Smooth muscle cell (in vitro differentiated cells): ENCODE data around the gene RPGRIP1. TPM values are rescaled to one million over a fixed set of nuclear protein-coding genes. Genes with fewer than 3 reads are reported as not detected.

Source experiments
- DNase-seq: peaks from one replicate; lab custom pipeline; 2025; ENCODE audit not compliant: unreplicated experiment; lab: John Stamatoyannopoulos, UW
- H2AFZ ChIP-seq: fragments of 200-600 bp; sonication (generic); 2 replicates; pipeline ENCODE4 v1.6.0; 2016; ENCODE audit warnings: antibody characterized with exemption, low read depth, mild to moderate bottlenecking
- H3F3A ChIP-seq: fragments of 200-600 bp; sonication (generic); 2 replicates; pipeline ENCODE4 v1.6.0; 2017; ENCODE audit warnings: antibody characterized with exemption, low read depth
- H3K27ac ChIP-seq: fragments of 200-600 bp; sonication (generic); 2 replicates; pipeline ENCODE4 v1.5.1; 2016; ENCODE audit warnings: low read depth, mild to moderate bottlenecking
- H3K27me3 ChIP-seq: fragments of 200-600 bp; sonication (generic); 2 replicates; pipeline ENCODE4 v1.6.1; 2016; ENCODE audit warnings: low read depth, mild to moderate bottlenecking
- H3K36me3 ChIP-seq: fragments of 200-600 bp; sonication (generic); 2 replicates; pipeline ENCODE4 v1.5.1; 2016; ENCODE audit warnings: low read depth
- H3K4me1 ChIP-seq: fragments of 200-600 bp; sonication (generic); 2 replicates; pipeline ENCODE4 v1.5.1; 2016; ENCODE audit warnings: low read depth
- H3K4me2 ChIP-seq: fragments of 200-600 bp; sonication (generic); 2 replicates; pipeline ENCODE4 v1.6.0; 2016; ENCODE audit warnings: mild to moderate bottlenecking
- H3K4me3 ChIP-seq: fragments of 200-600 bp; sonication (generic); 2 replicates; pipeline ENCODE4 v1.5.1; 2016; ENCODE audit warnings: mild to moderate bottlenecking
- H3K79me2 ChIP-seq: fragments of 200-600 bp; sonication (generic); 2 replicates; pipeline ENCODE4 v1.6.0; 2016; ENCODE audit warnings: low read depth, mild to moderate bottlenecking
- H3K9ac ChIP-seq: fragments of 200-600 bp; sonication (generic); 2 replicates; pipeline ENCODE4 v1.6.0; 2016; ENCODE audit warnings: low read depth
- H3K9me3 ChIP-seq: fragments of 200-600 bp; sonication (generic); replicated peaks from 2 replicates; pipeline ENCODE4 v1.5.1; 2016; ENCODE audit warnings: low read depth
- H4K20me1 ChIP-seq: fragments of 200-600 bp; sonication (generic); 2 replicates; pipeline ENCODE4 v1.6.0; 2016; ENCODE audit warnings: low read depth
- CTCF ChIP-seq: fragments of 200-600 bp; sonication (generic); IDR thresholded peaks from 2 replicates; pipeline ENCODE4 v1.5.1; 2017; ENCODE audit warnings: borderline replicate concordance, mild to moderate bottlenecking, antibody characterized with exemption; ENCODE audit not compliant: insufficient read depth, poor library complexity, severe bottlenecking
- WGBS: methylation state at CpG from one replicate; pipeline ENCODE4 v1.1.7; 2016; ENCODE audit warnings: low lambda C conversion rate; 5-methylcytosine and 5-hydroxymethylcytosine counted together
- polyA plus RNA-seq: library from polyadenylated mRNA; unstranded; fragments of >200 nt; fragmentation: Nextera tagmentation; extraction: Ambion mirVana; gene quantifications from 2 replicates; pipeline ENCODE4 v1.2.1, GENCODE V29; 2016
- total RNA-seq: library from RNA; depleted of rRNA; stranded (reverse); fragments of >200 nt; gene quantifications from 2 replicates; pipeline ENCODE4 v1.2.3, GENCODE V29; 2014

RPGRIP1 gene
- total and polyA plus RNA-seq, 2 experiments from 2014 or later = not detected

- no peaks in the 10 kb centered on the region for H3K79me2 ChIP-seq
- peaks cover 15% of the 10 kb centered on the region for H3K27me3 ChIP-seq
- H3K27ac ChIP-seq = no peak overlapping the region
- no peaks in the 10 kb centered on the region for H3K9me3 ChIP-seq
- H2AFZ ChIP-seq = no peak overlapping the region
- TF ChIP-seq CTCF = no peak
- no peak overlapping the region for H3K4me3 ChIP-seq
- no peak for DNase-seq
- H3F3A ChIP-seq = no peaks in the 10 kb centered on the region
- 65% methylated on average over 2 of the region's 2 CpGs for WGBS
- H4K20me1 ChIP-seq = no peaks in the 10 kb centered on the region
- no peak overlapping the region for H3K9ac ChIP-seq
- no peaks in the 10 kb centered on the region for H3K36me3 ChIP-seq
- H3K4me2 ChIP-seq = no peak overlapping the region
- no peaks in the 10 kb centered on the region for H3K4me1 ChIP-seq
These were observed 42.8 kb downstream of the RPGRIP1 start for GRCh38 chr14:21322716-21323115.

GRCh38 chr14:21326972-21327371 is 47.1 kb downstream of the RPGRIP1 start:
- H3K4me3 ChIP-seq = no peak overlapping the region
- H4K20me1 ChIP-seq = no peaks in the 10 kb centered on the region
- WGBS = 97% methylated on average over 1 of the region's 1 CpG
- no peaks in the 10 kb centered on the region for H3F3A ChIP-seq
- TF ChIP-seq CTCF = no peak
- H2AFZ ChIP-seq = no peak overlapping the region
- no peak overlapping the region for H3K4me2 ChIP-seq
- peaks cover 6% of the 10 kb centered on the region for H3K27me3 ChIP-seq
- no peak overlapping the region for H3K9ac ChIP-seq
- H3K4me1 ChIP-seq = no peaks in the 10 kb centered on the region
- no peak for DNase-seq
- no peaks in the 10 kb centered on the region for H3K36me3 ChIP-seq
- no peaks in the 10 kb centered on the region for H3K9me3 ChIP-seq
- no peak overlapping the region for H3K27ac ChIP-seq
- H3K79me2 ChIP-seq = no peaks in the 10 kb centered on the region

Other genes with a start within 250 kb of the RPGRIP1 start
- gene TPPP2, start 249.9 kb upstream of the RPGRIP1 start, total RNA-seq = 1.2 TPM in 1 of 2 replicates, not detected in the other
- 0.65 and 0.70 TPM in 2 replicates for gene TPPP2, start 249.9 kb upstream of the RPGRIP1 start, polyA plus RNA-seq
- gene RNASE13, start 245.3 kb upstream of the RPGRIP1 start, total RNA-seq = not detected in 2 replicates
- gene RNASE13, start 245.3 kb upstream of the RPGRIP1 start, polyA plus RNA-seq = 0.25 TPM in 1 of 2 replicates, not detected in the other
- gene RNASE7, start 237.7 kb upstream of the RPGRIP1 start, total RNA-seq = 1.4 and 4.1 TPM in 2 replicates
- 0.66 and 0.93 TPM in 2 replicates for gene RNASE7, start 237.7 kb upstream of the RPGRIP1 start, polyA plus RNA-seq
- not detected in 2 replicates for gene RNASE8, start 222.3 kb upstream of the RPGRIP1 start, total RNA-seq
- gene RNASE8, start 222.3 kb upstream of the RPGRIP1 start, polyA plus RNA-seq = not detected in 2 replicates
- gene ARHGEF40, start 209.8 kb upstream of the RPGRIP1 start, total RNA-seq = 53.1 and 74.4 TPM in 2 replicates
- gene ARHGEF40, start 209.8 kb upstream of the RPGRIP1 start, polyA plus RNA-seq = 67.8 and 73.5 TPM in 2 replicates
- 10.0 and 15.2 TPM in 2 replicates for gene ZNF219, start 181.4 kb upstream of the RPGRIP1 start, total RNA-seq
- 8.8 and 12.6 TPM in 2 replicates for gene ZNF219, start 181.4 kb upstream of the RPGRIP1 start, polyA plus RNA-seq
- gene TMEM253, start 179.0 kb upstream of the RPGRIP1 start, total RNA-seq = 1.0 TPM in 1 of 2 replicates, not detected in the other
- gene TMEM253, start 179.0 kb upstream of the RPGRIP1 start, polyA plus RNA-seq = 0.41 TPM in 1 of 2 replicates, not detected in the other
- not detected in 2 replicates for gene OR5AU1, start 124.0 kb upstream of the RPGRIP1 start, total RNA-seq
- gene OR5AU1, start 124.0 kb upstream of the RPGRIP1 start, polyA plus RNA-seq = not detected in 2 replicates
- gene HNRNPC, start 10.6 kb upstream of the RPGRIP1 start, total RNA-seq = 514 and 606 TPM in 2 replicates
- 408 TPM in 2 replicates for gene HNRNPC, start 10.6 kb upstream of the RPGRIP1 start, polyA plus RNA-seq
- gene SUPT16H, start 103.9 kb downstream of the RPGRIP1 start, total RNA-seq = 62.9 and 68.0 TPM in 2 replicates
- 52.3 and 55.1 TPM in 2 replicates for gene SUPT16H, start 103.9 kb downstream of the RPGRIP1 start, polyA plus RNA-seq
- gene CHD8, start 176.0 kb downstream of the RPGRIP1 start, total RNA-seq = 52.9 and 57.1 TPM in 2 replicates
- 25.0 and 36.3 TPM in 2 replicates for gene CHD8, start 176.0 kb downstream of the RPGRIP1 start, polyA plus RNA-seq
- 30.4 and 36.0 TPM in 2 replicates for gene RAB2B, start 196.9 kb downstream of the RPGRIP1 start, total RNA-seq
- 15.3 and 15.4 TPM in 2 replicates for gene RAB2B, start 196.9 kb downstream of the RPGRIP1 start, polyA plus RNA-seq
- gene TOX4, start 197.1 kb downstream of the RPGRIP1 start, total RNA-seq = 31.9 and 33.9 TPM in 2 replicates
- 54.5 and 58.4 TPM in 2 replicates for gene TOX4, start 197.1 kb downstream of the RPGRIP1 start, polyA plus RNA-seq
- gene METTL3, start 231.3 kb downstream of the RPGRIP1 start, total RNA-seq = 37.6 and 43.6 TPM in 2 replicates
- gene METTL3, start 231.3 kb downstream of the RPGRIP1 start, polyA plus RNA-seq = 25.5 and 29.7 TPM in 2 replicates
- 4.5 and 5.9 TPM in 2 replicates for gene SALL2, start 246.3 kb downstream of the RPGRIP1 start, total RNA-seq
- gene SALL2, start 246.3 kb downstream of the RPGRIP1 start, polyA plus RNA-seq = 4.5 and 6.7 TPM in 2 replicates